ENCODE measurements around the gene ZNF865.

Gene ZNF865

GRCh38 chr19:55647732-55648584, 42.5 kb downstream of the ZNF865 start, which contains the start of gene CCDC106:
Gene CCDC106 (plus strand): TSS chr19:55648212. CDS start chr19:55649047, 835 bp downstream.
- DNase-seq, result peak; percentile 91

DNA sequence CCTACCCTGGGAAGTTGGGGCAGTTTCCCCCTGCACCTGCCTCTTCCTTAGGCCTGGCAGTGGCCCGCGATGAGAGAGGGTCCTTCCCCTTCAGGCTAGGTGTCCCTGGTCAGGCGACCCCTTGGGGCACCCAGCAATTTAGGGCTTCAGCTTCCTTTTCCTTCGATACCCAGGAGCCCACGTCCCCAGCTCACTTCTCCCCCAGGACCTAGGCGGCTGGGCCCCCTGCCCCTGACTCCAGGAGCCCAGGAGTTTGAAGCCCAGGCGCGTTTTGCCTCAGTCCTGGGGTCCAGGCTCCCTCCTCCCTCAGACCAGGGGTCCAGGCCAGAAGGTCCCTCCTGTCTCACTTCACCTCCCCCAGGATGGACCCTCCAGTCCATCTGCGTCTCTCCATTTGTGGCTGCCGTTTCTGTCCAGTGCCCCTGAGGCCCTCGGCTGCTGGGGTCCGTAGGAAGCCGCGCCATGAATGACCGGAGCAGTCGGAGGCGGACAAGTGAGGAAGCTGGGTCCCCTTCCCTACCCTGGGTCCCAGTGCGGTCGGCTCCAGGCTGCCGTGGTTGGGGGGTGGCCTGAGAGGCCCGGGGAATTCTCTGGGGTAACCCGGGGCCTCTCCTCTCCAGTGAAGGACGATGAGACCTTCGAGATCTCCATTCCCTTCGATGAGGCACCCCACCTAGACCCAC, 43.3 kb downstream of the ZNF865 start:
- no peak for DNase-seq

DNA sequence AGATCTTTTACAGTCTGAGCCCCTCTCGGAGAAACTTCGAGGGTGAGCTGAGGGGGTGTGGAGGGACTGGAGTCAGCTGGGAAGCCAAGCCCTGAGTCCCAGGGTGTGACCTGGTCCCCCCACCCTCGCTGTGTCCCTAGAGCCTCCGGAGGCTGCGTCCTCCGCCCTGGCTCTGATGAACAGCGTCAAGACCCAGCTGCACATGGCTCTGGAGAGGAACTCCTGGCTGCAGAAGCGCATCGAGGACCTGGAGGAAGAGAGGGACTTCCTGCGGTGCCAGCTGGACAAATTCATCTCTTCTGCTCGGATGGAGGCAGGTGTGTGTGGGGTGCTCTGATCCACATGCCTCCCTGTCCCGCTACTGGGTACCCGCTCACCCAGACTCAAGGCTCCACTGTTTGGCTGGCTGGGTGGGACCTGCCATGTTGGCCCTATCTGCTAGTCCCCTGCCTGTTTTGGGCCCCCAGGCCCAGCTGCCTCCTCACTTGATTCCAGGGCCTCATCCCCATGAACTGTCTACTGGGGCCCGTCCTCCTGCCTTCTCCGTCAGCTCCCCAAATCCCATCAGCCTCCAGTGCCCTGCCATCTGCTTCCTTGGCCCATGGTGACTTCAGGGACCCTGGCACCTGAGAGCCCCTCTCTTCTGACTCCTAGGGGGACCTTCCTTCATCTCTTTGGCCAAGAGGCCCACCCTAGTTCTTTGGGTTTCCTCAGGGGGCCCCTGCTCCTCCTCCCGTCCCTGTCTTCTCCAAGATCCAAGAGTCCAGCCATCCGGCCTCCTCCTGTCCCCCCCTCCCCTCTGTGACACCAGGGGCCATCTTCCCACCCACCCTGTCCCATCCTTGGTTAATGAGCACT, 44.0 kb downstream of the ZNF865 start:
- DNase-seq, result no peak

DNA sequence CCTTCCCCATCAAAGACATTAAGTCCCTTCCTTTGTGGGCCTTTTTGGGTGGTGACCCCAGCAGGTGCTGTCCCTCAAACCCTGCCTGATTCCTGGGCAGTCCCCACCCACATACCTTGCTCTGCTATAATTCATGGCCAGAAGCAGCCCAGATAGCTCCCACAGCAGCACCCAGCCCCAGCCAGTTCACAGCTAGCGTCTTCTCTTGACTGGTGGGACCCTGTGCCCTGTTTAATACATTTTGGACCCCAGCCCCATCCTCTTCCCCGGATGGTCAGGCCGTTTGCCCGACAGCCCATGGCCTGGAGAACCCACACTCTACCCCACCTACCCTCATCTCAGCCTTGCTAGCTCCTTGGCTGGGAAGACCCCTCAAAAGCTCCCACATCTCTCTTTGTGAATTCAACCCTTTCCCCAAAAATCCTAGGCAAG, 44.7 kb downstream of the ZNF865 start:
- DNase-seq, result no peak

- no peak for DNase-seq
Measured at GRCh38 chr19:55650602-55651230, 45.3 kb downstream of the ZNF865 start.

DNA sequence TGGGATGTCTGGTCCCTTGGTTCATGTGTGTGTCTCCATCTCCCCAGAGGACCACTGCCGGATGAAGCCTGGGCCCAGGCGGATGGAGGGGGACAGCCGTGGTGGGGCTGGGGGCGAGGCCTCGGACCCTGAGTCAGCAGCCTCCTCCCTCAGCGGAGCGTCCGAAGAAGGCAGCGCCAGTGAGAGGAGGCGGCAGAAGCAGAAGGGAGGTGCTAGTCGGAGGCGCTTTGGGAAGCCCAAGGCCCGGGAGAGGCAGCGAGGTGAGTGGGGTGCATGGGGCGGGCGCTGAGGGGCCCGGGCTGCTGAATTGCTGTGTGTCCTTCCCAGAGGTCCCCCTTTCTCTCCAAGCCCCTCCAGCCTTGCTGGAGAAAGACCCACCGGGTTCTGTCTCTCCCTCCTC, 45.8 kb downstream of the ZNF865 start:
- DNase-seq, result no peak

GRCh38 chr19:55652311-55653128, 47.1 kb downstream of the ZNF865 start:
- DNase-seq, result no peak

DNA sequence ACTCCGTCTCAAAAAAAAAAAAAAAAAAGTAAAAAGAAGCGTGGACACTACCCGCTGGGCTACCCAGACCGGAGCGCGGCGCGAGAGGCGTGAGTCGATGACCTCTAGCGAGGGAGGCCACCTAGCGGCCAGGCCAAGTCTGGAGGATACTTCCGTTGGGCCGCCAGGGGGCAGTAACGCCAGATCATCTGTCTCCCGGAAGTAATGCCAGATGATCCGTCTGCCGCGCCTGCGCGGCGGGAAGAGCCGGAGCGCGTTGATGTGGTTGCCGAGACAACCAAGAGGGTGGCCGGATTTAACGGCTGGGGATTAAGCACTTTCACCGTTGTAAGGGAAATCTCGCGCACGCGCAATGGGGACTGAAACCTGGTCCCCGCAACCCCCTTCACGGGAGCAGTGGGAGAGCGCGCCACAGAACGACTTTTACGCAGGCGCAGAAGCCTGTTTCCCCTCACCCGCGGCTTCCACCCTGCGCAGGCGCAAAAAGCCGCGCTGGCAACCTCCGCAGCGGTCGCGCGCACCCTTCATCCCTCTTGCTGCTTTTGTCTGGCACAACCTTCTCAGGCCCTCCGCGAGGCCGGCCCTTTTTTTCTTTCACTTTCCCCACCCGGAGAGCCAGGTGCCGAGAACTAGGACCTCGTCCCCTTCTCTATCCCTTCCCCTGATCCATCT, 48.3 kb downstream of the ZNF865 start:
- peak; percentile 99 for DNase-seq

DNA sequence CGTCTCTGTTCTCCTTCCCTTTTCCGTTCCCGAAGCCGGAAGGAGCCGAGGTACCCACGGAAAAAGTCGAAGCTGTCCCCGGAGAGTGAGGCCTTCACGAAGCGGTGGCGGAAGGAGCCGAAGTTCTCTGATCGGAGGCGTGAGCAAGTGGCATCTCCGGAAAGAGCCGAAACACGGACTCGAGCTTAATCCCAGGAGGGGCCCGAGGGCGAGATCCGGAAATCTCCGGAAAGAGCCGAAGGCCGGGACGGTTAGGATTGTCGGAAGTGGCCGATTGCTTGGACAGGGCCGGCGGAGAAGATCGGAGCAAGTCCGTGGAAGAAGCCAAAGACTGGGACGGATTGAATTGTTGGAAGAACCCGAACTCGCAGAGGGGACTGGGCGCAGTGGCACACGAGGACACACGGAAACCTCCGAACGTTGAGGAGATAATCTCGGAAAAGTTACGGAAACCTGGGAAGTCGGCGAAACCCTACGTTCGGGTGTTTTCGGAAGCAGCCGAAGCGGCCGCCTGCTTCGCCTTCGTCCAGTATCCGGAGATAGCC, 48.9 kb downstream of the ZNF865 start:
- DNase-seq, result peak; percentile 99

DNA sequence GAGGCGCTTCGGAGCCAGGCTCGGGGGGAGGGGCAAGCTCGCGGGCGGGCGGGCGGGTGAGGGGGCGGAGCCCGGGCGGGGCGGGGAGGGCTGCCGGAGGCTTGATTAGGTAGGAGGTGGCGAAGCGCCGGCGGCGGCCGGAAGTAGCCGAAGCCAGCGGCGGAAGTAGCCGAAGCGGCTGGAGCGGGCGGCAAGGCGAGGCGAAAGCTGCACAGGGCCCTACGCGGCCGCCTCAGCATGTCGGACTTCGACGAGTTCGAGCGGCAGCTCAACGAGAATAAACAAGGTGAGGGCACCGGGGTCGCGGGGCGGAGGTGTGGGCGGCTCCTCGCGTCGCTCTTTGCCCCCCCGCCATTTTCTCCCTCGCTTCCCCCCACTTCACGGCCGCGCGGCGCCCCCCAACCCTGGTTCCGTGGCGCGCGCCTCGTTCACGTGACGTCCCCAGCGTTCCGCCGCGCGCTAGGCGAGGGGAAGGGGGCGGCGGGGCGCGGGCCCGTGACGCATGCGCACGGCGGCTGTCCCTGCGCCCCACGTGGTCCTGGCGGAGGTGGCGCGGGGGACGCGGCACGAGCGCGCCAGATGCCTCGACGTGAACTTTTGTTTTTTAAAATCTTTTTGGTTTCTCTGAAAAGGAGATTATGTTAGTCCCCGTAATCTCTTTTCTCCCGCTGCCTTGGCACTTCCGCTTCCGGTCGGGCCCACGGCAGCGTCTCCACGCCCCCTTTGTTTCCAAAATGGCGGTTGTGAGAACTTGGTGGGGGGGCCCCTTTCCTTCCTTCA, 49.6 kb downstream of the ZNF865 start, which contains the start of gene U2AF2:
TSS of gene U2AF2 (plus strand) at position 168 of the 780 bp plus-strand sequence. CDS start at position 238, 70 bp downstream.
- DNase-seq, result peak; percentile 96

GRCh38 chr19:55655648-55656040, 50.2 kb downstream of the ZNF865 start:
- no peak for DNase-seq

- DNase-seq, result no peak
Measured at GRCh38 chr19:55656552-55656951, 51.1 kb downstream of the ZNF865 start.

DNA sequence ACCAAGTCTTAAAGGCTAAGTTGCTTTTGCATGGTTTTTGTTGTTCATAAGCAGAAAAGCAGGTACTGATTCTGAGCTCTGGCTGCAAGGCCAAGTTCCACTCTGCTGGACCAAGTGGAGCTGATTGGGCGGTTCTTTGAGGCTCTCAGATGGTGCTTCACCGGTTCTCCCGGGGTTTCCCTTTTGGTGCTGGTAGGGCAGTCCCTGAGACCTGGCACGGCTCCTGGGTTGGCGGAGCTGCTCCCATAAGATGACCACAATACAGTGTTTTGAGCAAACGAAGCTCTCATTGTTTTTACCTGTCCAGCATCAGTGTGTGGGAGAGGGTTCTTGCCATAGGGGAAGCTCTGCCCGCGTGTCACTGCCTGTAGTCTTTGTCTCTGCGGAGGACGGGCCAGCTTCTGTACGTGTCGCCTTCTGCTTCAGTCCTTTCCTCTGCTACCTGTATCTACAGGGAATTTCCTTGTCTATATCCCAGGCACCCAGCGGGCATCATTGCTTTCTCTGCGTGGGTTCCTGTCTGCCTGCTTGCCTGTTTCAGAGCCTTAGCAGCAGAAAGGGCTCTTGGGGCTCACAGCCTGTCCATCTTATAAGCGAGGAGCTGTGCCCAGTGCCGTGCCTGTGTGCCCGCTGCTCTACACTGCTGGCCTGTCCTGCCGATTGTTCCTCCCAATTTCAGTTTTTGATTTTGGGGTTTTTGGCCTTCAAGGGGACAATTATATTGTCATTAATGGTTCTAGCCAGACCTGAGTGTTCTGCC, 51.7 kb downstream of the ZNF865 start:
- no peak for DNase-seq

GRCh38 chr19:55658846-55659459, 53.5 kb downstream of the ZNF865 start:
- no peak for DNase-seq

DNA sequence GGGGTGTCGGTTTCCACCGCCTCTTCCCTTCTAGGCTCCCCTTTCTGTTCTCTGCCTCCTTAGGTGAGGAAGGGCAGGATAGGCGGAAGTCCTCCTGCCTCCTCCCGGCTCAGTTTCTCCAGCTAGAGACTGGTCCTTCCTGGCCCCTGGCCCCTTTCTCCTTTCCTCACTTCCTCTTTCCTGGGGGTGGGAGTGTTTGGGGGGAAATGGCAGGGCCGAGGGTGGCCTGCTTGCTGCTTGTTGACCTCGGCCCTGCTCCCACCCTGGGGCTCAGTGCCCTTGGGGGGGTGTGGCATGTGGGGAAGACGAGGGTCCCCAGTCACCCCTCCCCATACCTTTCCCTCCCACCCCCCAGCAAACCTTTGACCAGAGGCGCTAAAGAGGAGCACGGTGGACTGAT, 54.4 kb downstream of the ZNF865 start:
- DNase-seq, result no peak

GRCh38 chr19:55660404-55660803, 55.0 kb downstream of the ZNF865 start:
- no peak for DNase-seq

DNA sequence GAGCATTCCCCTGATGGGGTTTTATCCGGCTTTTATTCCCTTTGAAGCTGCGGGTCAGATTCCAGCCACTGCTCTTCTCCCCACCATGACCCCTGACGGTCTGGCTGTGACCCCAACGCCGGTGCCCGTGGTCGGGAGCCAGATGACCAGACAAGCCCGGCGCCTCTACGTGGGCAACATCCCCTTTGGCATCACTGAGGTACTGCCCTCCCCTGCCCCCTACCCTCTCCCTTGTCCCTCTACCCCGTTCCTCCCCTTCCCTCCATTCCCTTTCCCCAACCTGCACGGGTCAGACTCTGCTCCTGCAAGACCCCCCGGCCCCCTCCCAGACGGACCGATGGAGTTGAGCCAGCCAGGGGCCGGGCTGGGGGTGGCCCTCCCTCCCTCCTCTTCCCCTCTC, 55.5 kb downstream of the ZNF865 start:
- DNase-seq, result no peak

- no peak for DNase-seq
Measured at GRCh38 chr19:55661826-55662225, 56.4 kb downstream of the ZNF865 start.

Data from NCI-H69 (cell line).